Gastrocnemius medialis (tissue), 4 donors: ENCODE measurements around the gene C1orf122.

ENCODE experiments used
- CTCF ChIP-seq, 5 experiments: fragments of 450-650 bp in 3 of 5; fragments of 200-600 bp in 2 of 5; sonication (generic) in 2 of 5; IDR thresholded peaks in 4 of 5; conservative IDR thresholded peaks in 1 of 5; 1 replicate in 4 of 5; 2 replicates in 1 of 5; pipeline ENCODE4 v1.5.1; 2016 to 2019; ENCODE audit warnings: antibody characterized with exemption in 5 of 5, mild to moderate bottlenecking in 3 of 5, moderate library complexity in 3 of 5
- POLR2A ChIP-seq, 2 donors: fragments of 450-650 bp; IDR thresholded peaks; one replicate each; pipeline ENCODE4 v1.6.1; 2017; ENCODE audit warnings: antibody characterized with exemption in 2 of 2, mild to moderate bottlenecking in 2 of 2, moderate library complexity in 2 of 2

GRCh38 chr1:37846647-37847339, 39.2 kb downstream of the C1orf122 start:
- TF ChIP-seq POLR2A (IDR thresholded peaks at IDR 0.05) (no peak), CTCF (IDR thresholded peaks at IDR 0.05 in 4 of 5, conservative IDR thresholded peaks at IDR 0.05 in 1 of 5) (no peak)
